Retinal pigment epithelial cell (primary cell): ENCODE measurements around the gene LMO7.

Experiments used
- DNase-seq: peaks from one replicate; pipeline ENCODE4 v3.0.0-alpha.2; 2010; ENCODE audit warnings: low read depth
- H3K4me3 ChIP-seq: 2 replicates; pipeline ENCODE4 v1.5.1; 2011; ENCODE audit warnings: mild to moderate bottlenecking, low read length, control low read depth, moderate library complexity
- CTCF ChIP-seq: conservative IDR thresholded peaks from 2 replicates; pipeline ENCODE4 v1.5.1; 2011; ENCODE audit warnings: low read depth, low read length, control low read depth, inconsistent platforms

Gene LMO7

GRCh38 chr13:75812751-75813181, 176.6 kb downstream of the LMO7 start:
- TF ChIP-seq CTCF, result no peak
- H3K4me3 ChIP-seq, result no peak overlapping the region
- no peak for DNase-seq

- no peak for TF ChIP-seq CTCF
- DNase-seq, result no peak
- H3K4me3 ChIP-seq, result no peak overlapping the region
Observed at GRCh38 chr13:75813323-75813722, 177.2 kb downstream of the LMO7 start.

- H3K4me3 ChIP-seq, result no peak overlapping the region
- DNase-seq, result no peak
- TF ChIP-seq CTCF, result no peak
Observed at GRCh38 chr13:75818179-75818967, 182.2 kb downstream of the LMO7 start.

GRCh38 chr13:75818968-75819225, 182.8 kb downstream of the LMO7 start:
- no peak for TF ChIP-seq CTCF
- no peak for DNase-seq
- no peak overlapping the region for H3K4me3 ChIP-seq

- peak; percentile 30 for DNase-seq
- no peak overlapping the region for H3K4me3 ChIP-seq
- TF ChIP-seq CTCF, result no peak
Observed at GRCh38 chr13:75825161-75825560, 189.0 kb downstream of the LMO7 start.

GRCh38 chr13:75825594-75825993, 189.5 kb downstream of the LMO7 start:
- TF ChIP-seq CTCF, result no peak
- no peak for DNase-seq
- H3K4me3 ChIP-seq, result no peak overlapping the region

GRCh38 chr13:75826391-75826790, 190.3 kb downstream of the LMO7 start:
- no peak for TF ChIP-seq CTCF
- DNase-seq, result no peak
- no peak overlapping the region for H3K4me3 ChIP-seq
